ENCODE results near the gene AFF3. TPM values are rescaled to one million over a fixed set of nuclear protein-coding genes. Genes with fewer than 3 reads are reported as not detected.

Gene AFF3
- total and polyA plus RNA-seq, 2 of the 8 experiments (the other 6 are each of a cell fraction or from before 2014, with no cell fraction given): 0.27 to 3.0 TPM

DNA sequence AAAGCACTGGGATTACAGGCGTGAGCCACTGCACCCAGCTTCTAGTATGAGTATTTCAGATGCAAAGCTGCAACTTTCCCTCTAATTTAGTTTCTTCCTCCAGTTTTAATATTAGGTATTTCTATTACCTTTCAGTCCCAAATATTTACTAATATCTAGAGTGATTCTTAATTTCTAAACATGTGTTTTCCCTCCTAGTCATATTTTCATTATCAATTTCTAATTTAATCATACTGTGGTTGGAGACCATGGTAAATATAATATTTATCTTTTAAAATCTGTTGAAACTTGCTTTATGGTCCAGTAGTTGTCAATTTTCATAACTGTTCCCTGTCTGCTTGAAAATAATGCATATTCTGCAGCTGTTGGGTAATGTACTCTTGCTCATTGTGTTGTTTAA lies 406.6 kb downstream of the AFF3 start:
- H3K4ac ChIP-seq (replicated peaks; ENCODE audit: insufficient read length, low read depth, low read length): no peak overlapping the region
- H3K14ac ChIP-seq (ENCODE audit: insufficient read length): no peak overlapping the region
- H4K20me1 ChIP-seq (replicated peaks in 1 of 2; ENCODE audit: control insufficient read depth in 1 of 2, insufficient read depth in 2 of 2, low read length in 2 of 2): no peaks in the 10 kb centered on the region
- no peaks in the 10 kb centered on the region for H3K4me1 ChIP-seq (replicated peaks in 1 of 4; ENCODE audit: control insufficient read depth in 3 of 4, insufficient read depth in 4 of 4, low read length in 3 of 4)
- H3K27me3 ChIP-seq (replicated peaks in 1 of 4; ENCODE audit: control insufficient read depth in 3 of 4, extremely low read depth in 1 of 4, insufficient read depth in 3 of 4, low read length in 3 of 4): no peaks in the 10 kb centered on the region
- H2BK5ac ChIP-seq (ENCODE audit: low read depth, low read length): no peak overlapping the region
- no peak overlapping the region for H3K4me3 ChIP-seq (ENCODE audit: extremely low read depth in 1 of 4, insufficient read depth in 2 of 4, low read depth in 3 of 4, low read length in 4 of 4)
- no peak overlapping the region for H4K5ac ChIP-seq (ENCODE audit: insufficient read length, low read depth, low read length)
- H2BK15ac ChIP-seq (ENCODE audit: low read length): no peak overlapping the region
- TF ChIP-seq GABPA (IDR thresholded peaks at IDR 0.05; ENCODE audit: borderline replicate concordance, insufficient read depth, low read length): no peak
- no peak for TF ChIP-seq POLR2AphosphoS5 (IDR thresholded peaks at IDR 0.05; ENCODE audit: low read depth, low read length)
- no peak for TF ChIP-seq SP1 (IDR thresholded peaks at IDR 0.05; ENCODE audit: low read depth, low read length)
- no peak for TF ChIP-seq CBX8 (IDR thresholded peaks at IDR 0.05; ENCODE audit: borderline replicate concordance, low read depth, low read length)
- TF ChIP-seq, protein P1, sequence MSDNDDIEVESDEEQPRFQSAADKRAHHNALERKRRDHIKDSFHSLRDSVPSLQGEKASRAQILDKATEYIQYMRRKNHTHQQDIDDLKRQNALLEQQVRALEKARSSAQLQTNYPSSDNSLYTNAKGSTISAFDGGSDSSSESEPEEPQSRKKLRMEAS (IDR thresholded peaks at IDR 0.05): no peak
- TF ChIP-seq SP4 (IDR thresholded peaks at IDR 0.05; ENCODE audit: low read length): no peak
- no peak for TF ChIP-seq PHF8 (conservative IDR thresholded peaks at IDR 0.05; ENCODE audit: low read depth, low read length)
- no peak for TF ChIP-seq TEAD4 (IDR thresholded peaks at IDR 0.05; ENCODE audit: low read depth, low read length)
- TF ChIP-seq EP300 (IDR thresholded peaks at IDR 0.05; ENCODE audit: borderline replicate concordance in 1 of 2, low read depth in 2 of 2, low read length in 2 of 2): no peak
- no peak for TF ChIP-seq TCF12 (IDR thresholded peaks at IDR 0.05; ENCODE audit: low read depth, low read length)
- no peak for TF ChIP-seq FOSL1 (IDR thresholded peaks at IDR 0.05; ENCODE audit: insufficient read depth, low read depth, low read length)
- TF ChIP-seq YY1 (IDR thresholded peaks at IDR 0.05; ENCODE audit: low read depth, low read length): no peak
- no peak for TF ChIP-seq SP2 (IDR thresholded peaks at IDR 0.05; ENCODE audit: low read length)
- TF ChIP-seq SRF (IDR thresholded peaks at IDR 0.05; ENCODE audit: low read depth, low read length): no peak
- no peak for TF ChIP-seq CHD2 (IDR thresholded peaks at IDR 0.05; ENCODE audit: low read length)
- TF ChIP-seq SIN3A (conservative IDR thresholded peaks at IDR 0.05 in 1 of 2, IDR thresholded peaks at IDR 0.05 in 1 of 2; ENCODE audit: low read depth in 1 of 2, low read length in 2 of 2): no peak
- H3K56ac ChIP-seq (replicated peaks; ENCODE audit: insufficient read length, low read depth, low read length): no peak overlapping the region
- H3K23me2 ChIP-seq (ENCODE audit: low read depth, low read length): no peaks in the 10 kb centered on the region
- ChIA-PET POLR2A (ENCODE audit: partially characterized antibody) (no interaction called here), CTCF (ENCODE audit: partially characterized antibody) (interaction anchor here (0.6 kb wide), 1 partner anchor 9 kb away, joined by 3 read pairs; no protein-coding TSS in a partner anchor)
- 71% methylated on average over 1 of the region's 1 CpG; no CpG with 5 or more reads in 1 of the 2 experiments for WGBS, 2 experiments (ENCODE audit: extremely low coverage in 1 of 2, insufficient coverage in 1 of 2, insufficient read length in 1 of 2, insufficient replicate concordance in 2 of 2, low coverage in 1 of 2, low lambda C conversion rate in 2 of 2, missing lambda C conversion rate in 1 of 2)
- H3K4me2 ChIP-seq (ENCODE audit: insufficient read depth in 1 of 2, low read depth in 2 of 2, low read length in 2 of 2): no peak overlapping the region
- H3K79me1 ChIP-seq (ENCODE audit: low read depth, low read length): no peaks in the 10 kb centered on the region
- no peak overlapping the region for H4K8ac ChIP-seq (ENCODE audit: extremely low read depth, insufficient read depth, low read length)
- H3K9ac ChIP-seq (replicated peaks in 1 of 4; ENCODE audit: extremely low read depth in 1 of 4, low read depth in 3 of 4, low read length in 3 of 4): no peak overlapping the region
- DNase-seq (ENCODE audit: low read depth in 1 of 2, low spot score in 2 of 2) (no peak), FAIRE-seq (no peak)
- H2BK120ac ChIP-seq (replicated peaks; ENCODE audit: low read depth, low read length): no peak overlapping the region
- H2BK20ac ChIP-seq (ENCODE audit: low read length): no peak overlapping the region
- no peaks in the 10 kb centered on the region for H3K9me3 ChIP-seq (ENCODE audit: insufficient read depth in 2 of 2, low read depth in 1 of 2, low read length in 1 of 2)
- no peak overlapping the region for H4K91ac ChIP-seq (replicated peaks; ENCODE audit: insufficient read length, low read length)
- no peak overlapping the region for H3K18ac ChIP-seq (ENCODE audit: extremely low read depth, low read length)
- H2AFZ ChIP-seq (ENCODE audit: low read length): no peak overlapping the region
- H3K27ac ChIP-seq (ENCODE audit: low read depth, low read length): no peak overlapping the region
- H2BK12ac ChIP-seq (ENCODE audit: low read depth, low read length): no peak overlapping the region
- H2AK5ac ChIP-seq (ENCODE audit: low read depth, low read length): no peak overlapping the region
- H3K36me3 ChIP-seq (ENCODE audit: control insufficient read depth in 2 of 4, insufficient read depth in 4 of 4, low read length in 3 of 4): no peaks in the 10 kb centered on the region
- no peak overlapping the region for H3K23ac ChIP-seq (ENCODE audit: insufficient read length)
- H3K79me2 ChIP-seq (ENCODE audit: control insufficient read depth in 1 of 2, insufficient read depth in 2 of 2, low read length in 2 of 2): no peaks in the 10 kb centered on the region
